Gastroesophageal sphincter (tissue), 4 donors: Measurements from ENCODE around the gene TPD52L2. TPM values are rescaled to one million over a fixed set of nuclear protein-coding genes. Genes with fewer than 3 reads are reported as not detected.
"Not testable (repeated sequence)": the region's sequence is repeated elsewhere in the genome, so short reads cannot be mapped to it uniquely, and the experiment has no call there.

Experiments used
- ATAC-seq: fragments of 150-250 bp; one replicate; pipeline ENCODE4 v1.9.1; 2016; ENCODE audit warnings: mild to moderate bottlenecking, moderate library complexity
- H3K27ac ChIP-seq, 4 donors: fragments of 200-600 bp; sonication (generic) in 3 of 4; 1 replicate in 3 of 4; 2 replicates in 1 of 4; pipeline ENCODE4 v1.5.1; 2016 to 2019
- H3K27me3 ChIP-seq: fragments of 200-600 bp; sonication (generic); one replicate; pipeline ENCODE4 v1.5.1; 2019
- H3K36me3 ChIP-seq, 2 donors: fragments of 200-600 bp; sonication (generic); one replicate each; pipeline ENCODE4 v1.5.1; 2019; ENCODE audit warnings: control low read depth in 1 of 2
- H3K4me1 ChIP-seq, 3 donors: fragments of 200-600 bp; sonication (generic); 1 replicate in 2 of 3; 2 replicates in 1 of 3; pipeline ENCODE4 v1.5.1; 2016 to 2019; ENCODE audit warnings: control low read depth in 2 of 3
- H3K4me3 ChIP-seq, 2 donors: fragments of 200-600 bp; sonication (generic); one replicate each; pipeline ENCODE4 v1.5.1; 2019; ENCODE audit warnings: mild to moderate bottlenecking in 1 of 2, moderate library complexity in 1 of 2
- H3K9me3 ChIP-seq, 3 donors: fragments of 200-600 bp; sonication (generic); one replicate each; pipeline ENCODE4 v1.5.1; 2017 to 2019; ENCODE audit warnings: control low read depth in 2 of 3
- EP300 ChIP-seq: sonication (generic); formaldehyde crosslinking; IDR thresholded peaks from one replicate; pipeline ENCODE4 v1.6.1; 2017; ENCODE audit warnings: antibody characterized with exemption, mild to moderate bottlenecking
- POLR2A ChIP-seq, 2 donors: fragments of 450-650 bp; IDR thresholded peaks; one replicate each; pipeline ENCODE4 v1.6.1; 2017; ENCODE audit warnings: antibody characterized with exemption in 2 of 2, mild to moderate bottlenecking in 2 of 2, moderate library complexity in 1 of 2
- POLR2AphosphoS5 ChIP-seq: sonication (generic); formaldehyde crosslinking; IDR thresholded peaks from one replicate; pipeline ENCODE4 v1.6.1; 2017; ENCODE audit warnings: antibody characterized with exemption
- WGBS, 2 donors: methylation state at CpG; one replicate each; pipeline ENCODE4 v1.1.5; 2018; ENCODE audit warnings: low coverage in 1 of 2; 5-methylcytosine and 5-hydroxymethylcytosine counted together
- total RNA-seq, 4 donors: library from RNA; depleted of rRNA; stranded (reverse); fragments of >200 nt; gene quantifications; one replicate each; pipeline ENCODE4 v1.1.0, GENCODE V29; 2016
- TF ChIP-seq, protein P1 (sequence below), 4 experiments: fragments of 200-600 bp in 2 of 4; fragments of 450-650 bp in 2 of 4; sonication (generic) in 1 of 4; IDR thresholded peaks; one replicate each; pipeline ENCODE4 v1.5.1; 2017 to 2019; ENCODE audit warnings: antibody characterized with exemption in 4 of 4, mild to moderate bottlenecking in 2 of 4, moderate library complexity in 2 of 4

The TPD52L2 gene
- total RNA-seq, 4 donors from 2014 or later, result 136 to 157 (median 145) TPM

DNA sequence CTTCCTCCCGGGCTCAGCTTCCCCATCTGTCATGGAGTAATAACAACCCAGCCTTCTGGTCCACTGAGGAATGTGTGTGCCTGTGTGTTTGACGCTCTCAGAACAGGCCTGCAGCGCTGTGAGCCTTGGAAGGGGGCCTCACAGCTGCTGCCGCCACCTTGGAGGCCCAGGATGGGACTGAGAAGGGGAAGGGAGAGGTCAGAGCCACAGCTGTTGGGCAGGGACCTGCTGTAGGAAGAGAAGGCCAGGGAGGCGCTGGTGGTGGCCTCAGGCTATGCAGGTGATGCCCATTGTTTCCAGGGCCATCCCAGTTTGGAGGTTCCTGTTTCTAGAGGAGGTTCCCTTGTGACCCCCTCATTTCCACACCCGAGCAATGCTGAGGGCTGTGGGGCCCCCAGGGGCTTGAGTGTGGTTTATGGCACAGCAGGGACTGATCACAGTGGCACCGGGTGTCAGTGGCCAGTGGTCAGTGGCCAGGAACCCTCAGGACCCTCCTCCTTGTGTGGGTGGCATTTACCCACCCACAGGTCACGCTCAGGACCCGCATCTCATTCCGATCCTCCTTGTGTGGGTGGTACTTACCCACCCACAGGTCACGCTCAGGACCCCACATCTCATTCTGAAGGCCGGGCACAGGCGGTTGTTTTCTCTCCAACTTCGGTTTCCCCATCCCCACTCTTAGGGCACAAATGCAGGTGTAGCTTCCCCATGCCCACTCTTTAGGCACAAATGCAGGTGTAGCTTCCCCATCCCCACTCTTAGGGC, 14.0 kb downstream of the TPD52L2 start:
- H3K36me3 ChIP-seq, result peaks cover 0 to 94% of the 10 kb centered on the region in 2 donors
- H3K27ac ChIP-seq, result no peak overlapping the region
- no peaks in the 10 kb centered on the region for H3K9me3 ChIP-seq
- no peaks in the 10 kb centered on the region for H3K4me1 ChIP-seq
- TF ChIP-seq POLR2AphosphoS5 (no peak), EP300 (no peak), POLR2A (IDR thresholded peaks at IDR 0.05) (no peak)
- TF ChIP-seq, protein P1, sequence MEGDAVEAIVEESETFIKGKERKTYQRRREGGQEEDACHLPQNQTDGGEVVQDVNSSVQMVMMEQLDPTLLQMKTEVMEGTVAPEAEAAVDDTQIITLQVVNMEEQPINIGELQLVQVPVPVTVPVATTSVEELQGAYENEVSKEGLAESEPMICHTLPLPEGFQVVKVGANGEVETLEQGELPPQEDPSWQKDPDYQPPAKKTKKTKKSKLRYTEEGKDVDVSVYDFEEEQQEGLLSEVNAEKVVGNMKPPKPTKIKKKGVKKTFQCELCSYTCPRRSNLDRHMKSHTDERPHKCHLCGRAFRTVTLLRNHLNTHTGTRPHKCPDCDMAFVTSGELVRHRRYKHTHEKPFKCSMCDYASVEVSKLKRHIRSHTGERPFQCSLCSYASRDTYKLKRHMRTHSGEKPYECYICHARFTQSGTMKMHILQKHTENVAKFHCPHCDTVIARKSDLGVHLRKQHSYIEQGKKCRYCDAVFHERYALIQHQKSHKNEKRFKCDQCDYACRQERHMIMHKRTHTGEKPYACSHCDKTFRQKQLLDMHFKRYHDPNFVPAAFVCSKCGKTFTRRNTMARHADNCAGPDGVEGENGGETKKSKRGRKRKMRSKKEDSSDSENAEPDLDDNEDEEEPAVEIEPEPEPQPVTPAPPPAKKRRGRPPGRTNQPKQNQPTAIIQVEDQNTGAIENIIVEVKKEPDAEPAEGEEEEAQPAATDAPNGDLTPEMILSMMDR (IDR thresholded peaks at IDR 0.05), result no peak
- WGBS, 2 donors, result 87 to 96% methylated on average over 6 to 8 of the region's 14 CpGs
- no peak overlapping the region for H3K4me3 ChIP-seq
- no peaks in the 10 kb centered on the region for H3K27me3 ChIP-seq
- no peak for ATAC-seq

DNA sequence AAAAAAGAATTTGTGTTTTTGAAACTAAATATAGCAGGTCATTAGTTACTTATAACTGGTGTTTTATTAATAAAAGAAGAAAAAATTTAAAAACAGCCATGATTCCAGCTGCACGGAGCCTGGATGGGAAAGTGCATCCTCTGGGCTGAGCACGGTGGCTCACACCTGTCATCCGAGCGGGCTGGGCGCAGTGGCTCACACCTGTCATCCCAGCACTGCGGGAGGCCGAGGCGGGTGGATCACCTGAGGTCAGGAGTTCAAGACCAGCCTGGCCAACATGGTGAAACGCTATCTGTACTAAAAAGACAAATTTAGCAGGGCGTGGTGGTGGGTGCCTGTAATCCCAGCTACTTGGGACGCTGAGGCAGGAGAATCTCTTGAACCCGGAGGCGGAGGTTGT, 15.8 kb downstream of the TPD52L2 start:
- H3K4me1 ChIP-seq, H3K27me3 ChIP-seq, H3K9me3 ChIP-seq, H3K4me3 ChIP-seq, H3K27ac ChIP-seq, ATAC-seq: not testable (repeated sequence)
- H3K36me3 ChIP-seq, result peaks cover 0 to 94% of the 10 kb centered on the region in 2 donors
- WGBS, 2 donors, result 90 to 94% methylated on average over 7 to 8 of the region's 13 CpGs

DNA sequence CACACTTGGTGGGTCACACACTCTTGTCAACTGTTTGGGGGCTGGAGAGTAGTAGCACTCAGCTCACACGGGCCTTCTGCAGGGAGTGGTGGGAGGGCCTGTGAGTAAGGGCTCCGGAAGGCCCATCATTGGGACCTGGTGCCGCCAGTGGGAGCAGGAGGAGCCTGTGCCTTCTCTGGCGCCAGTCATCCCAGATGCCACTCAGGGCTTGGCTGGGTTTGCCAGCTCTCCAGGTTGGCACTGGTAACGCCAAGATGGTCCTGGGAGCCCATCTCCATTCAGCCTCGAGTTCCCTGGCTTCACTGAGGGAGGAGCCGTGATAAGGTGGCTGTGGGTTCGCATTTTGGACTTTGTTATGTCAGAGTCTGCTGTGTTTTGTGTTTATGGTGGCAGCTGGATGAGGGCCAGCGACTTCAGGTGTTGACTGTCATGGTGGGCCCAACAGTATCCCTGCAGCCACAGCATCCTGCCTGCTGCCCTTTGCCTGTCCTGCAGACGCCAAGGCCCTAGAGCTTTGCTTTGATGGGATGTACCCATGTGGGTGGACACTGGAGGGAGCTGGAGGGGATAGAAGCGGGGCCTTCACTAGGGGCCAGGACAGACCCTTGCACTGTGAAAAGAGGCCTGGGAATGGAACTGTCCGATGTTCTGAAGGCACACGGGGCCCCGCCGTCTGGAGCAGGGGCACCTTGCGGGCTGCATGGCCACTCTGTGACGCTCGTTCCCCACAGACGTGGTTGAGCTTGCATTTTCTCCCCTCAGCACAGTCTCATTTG, 16.6 kb downstream of the TPD52L2 start:
- H3K27me3 ChIP-seq, result no peaks in the 10 kb centered on the region
- H3K4me3 ChIP-seq, result no peak overlapping the region
- peaks cover 0 to 93% of the 10 kb centered on the region in 2 donors for H3K36me3 ChIP-seq
- H3K4me1 ChIP-seq, result no peaks in the 10 kb centered on the region
- no peak for ATAC-seq
- TF ChIP-seq EP300 (no peak), POLR2AphosphoS5 (no peak), POLR2A (IDR thresholded peaks at IDR 0.05) (no peak)
- TF ChIP-seq, protein P1 (IDR thresholded peaks at IDR 0.05), result no peak
- 89% methylated on average over 4 of the region's 19 CpGs; no CpG with 5 or more reads in 1 of the 2 donors for WGBS, 2 donors
- no peak overlapping the region for H3K27ac ChIP-seq
- H3K9me3 ChIP-seq, result no peaks in the 10 kb centered on the region

DNA sequence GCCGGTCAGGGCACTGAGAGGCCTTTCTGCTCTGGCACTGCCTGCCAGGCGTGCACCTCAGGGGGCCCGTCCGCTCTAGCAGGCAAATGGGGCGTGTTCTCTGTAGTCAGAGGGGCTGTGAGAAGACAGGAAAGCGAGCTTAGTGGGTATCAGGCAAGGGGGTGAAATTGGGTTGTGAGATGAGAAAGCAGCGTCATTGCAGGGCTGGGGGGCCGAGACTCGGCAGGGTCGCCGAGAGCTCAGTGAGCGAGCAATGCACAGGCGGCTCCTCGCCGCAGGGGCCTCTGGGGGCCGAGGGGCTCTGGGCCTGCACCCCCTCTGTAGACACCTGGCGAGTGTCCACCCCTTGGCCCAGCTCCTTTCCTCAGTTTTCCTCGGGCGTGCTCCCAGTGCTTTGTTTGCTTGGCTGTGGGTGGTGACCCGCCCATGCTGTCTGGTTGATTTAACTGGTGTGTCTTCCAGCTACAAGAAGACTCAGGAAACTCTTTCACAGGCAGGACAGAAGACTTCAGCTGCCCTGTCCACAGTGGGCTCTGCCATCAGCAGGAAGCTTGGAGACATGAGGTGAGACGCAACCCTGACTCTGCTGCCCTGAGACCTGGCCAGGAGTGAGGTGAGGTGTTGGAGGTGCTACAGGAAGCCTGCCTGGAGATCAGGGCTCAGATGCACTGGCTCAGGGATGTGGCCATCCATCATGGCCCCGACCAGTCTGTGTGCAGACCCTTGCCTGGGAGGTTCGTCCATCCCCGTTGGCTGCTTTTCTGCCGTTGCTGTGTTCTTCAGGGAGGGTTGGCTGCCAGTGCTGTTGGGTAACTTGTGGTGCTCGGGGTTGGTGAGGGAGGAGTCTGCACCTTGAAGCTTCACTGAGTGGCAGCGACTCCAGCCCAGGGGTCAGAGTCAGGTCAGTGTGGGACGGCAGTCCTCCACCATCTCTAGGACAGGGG, 17.5 kb downstream of the TPD52L2 start:
- Histone ChIP-seq H3K4me1 (no peaks in the 10 kb centered on the region), H3K27me3 (no peaks in the 10 kb centered on the region), H3K36me3 (peaks cover 0 to 93% of the 10 kb centered on the region in 2 donors), H3K4me3 (no peak overlapping the region), H3K27ac (no peak overlapping the region), H3K9me3 (no peaks in the 10 kb centered on the region)
- TF ChIP-seq, protein P1 (IDR thresholded peaks at IDR 0.05), result no peak
- no peak for TF ChIP-seq EP300
- no peak for TF ChIP-seq POLR2A (IDR thresholded peaks at IDR 0.05)
- TF ChIP-seq POLR2AphosphoS5, result no peak
- no peak for ATAC-seq
- WGBS, 2 donors, result no CpG with 5 or more reads among the region's 28 CpGs

DNA sequence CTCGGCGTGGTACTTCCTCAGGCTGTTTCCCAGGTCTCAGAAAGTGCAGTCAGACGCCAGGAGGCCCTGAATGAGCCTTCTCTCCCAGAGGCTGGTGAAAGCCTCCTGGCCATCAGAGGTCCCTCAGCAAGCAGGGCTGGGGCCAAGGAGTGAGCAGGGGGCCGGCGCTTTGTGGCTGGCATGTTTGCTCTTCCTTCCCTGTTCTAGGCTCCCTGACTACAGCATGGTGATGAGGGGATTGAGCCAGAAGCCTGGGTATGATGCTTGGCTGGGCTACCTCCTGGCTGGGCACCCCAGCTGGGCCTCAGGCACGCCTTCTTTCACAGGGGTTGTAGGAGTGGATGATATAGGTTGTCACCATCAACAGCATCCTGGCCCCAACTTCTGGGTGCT, 18.1 kb downstream of the TPD52L2 start:
- TF ChIP-seq POLR2AphosphoS5 (no peak), EP300 (no peak), POLR2A (IDR thresholded peaks at IDR 0.05) (no peak)
- TF ChIP-seq, protein P1 (IDR thresholded peaks at IDR 0.05), result no peak
- H3K4me1 ChIP-seq, result no peaks in the 10 kb centered on the region
- ATAC-seq, result no peak
- H3K27ac ChIP-seq, result no peak overlapping the region
- no peaks in the 10 kb centered on the region for H3K27me3 ChIP-seq
- peaks cover 0 to 93% of the 10 kb centered on the region in 2 donors for H3K36me3 ChIP-seq
- no peaks in the 10 kb centered on the region for H3K9me3 ChIP-seq
- 100% methylated on average over 1 of the region's 6 CpGs; no CpG with 5 or more reads in 1 of the 2 donors for WGBS, 2 donors
- no peak overlapping the region for H3K4me3 ChIP-seq
